ENCODE data around the gene GOLGA6D.

GRCh38 chr15:75325922-75326321, 43.3 kb downstream of the GOLGA6D start:
- TF ChIP-seq ZMAT4 (CRISPR knock-in tag; IDR thresholded peaks at IDR 0.05) (no peak), SP1 (CRISPR knock-in tag; conservative IDR thresholded peaks at IDR 0.05) (no peak), NFE2L1 (CRISPR knock-in tag; IDR thresholded peaks at IDR 0.05) (no peak), CREM (CRISPR knock-in tag; IDR thresholded peaks at IDR 0.05) (no peak), ELF4 (CRISPR knock-in tag; IDR thresholded peaks at IDR 0.05; ENCODE audit: low read depth) (no peak), ZNF423 (CRISPR knock-in tag; IDR thresholded peaks at IDR 0.05) (no peak), ZNF263 (CRISPR knock-in tag; IDR thresholded peaks at IDR 0.05; ENCODE audit: low read depth) (no peak), USF2 (CRISPR knock-in tag; IDR thresholded peaks at IDR 0.05) (no peak), IRF1 (CRISPR knock-in tag; IDR thresholded peaks at IDR 0.05) (no peak), CDX4 (CRISPR knock-in tag; IDR thresholded peaks at IDR 0.05; ENCODE audit: borderline replicate concordance) (no peak), SMAD3 (CRISPR knock-in tag; IDR thresholded peaks at IDR 0.05; ENCODE audit: borderline replicate concordance) (no peak), MAX (CRISPR knock-in tag; IDR thresholded peaks at IDR 0.05) (no peak)
- TF ChIP-seq, protein P1, sequence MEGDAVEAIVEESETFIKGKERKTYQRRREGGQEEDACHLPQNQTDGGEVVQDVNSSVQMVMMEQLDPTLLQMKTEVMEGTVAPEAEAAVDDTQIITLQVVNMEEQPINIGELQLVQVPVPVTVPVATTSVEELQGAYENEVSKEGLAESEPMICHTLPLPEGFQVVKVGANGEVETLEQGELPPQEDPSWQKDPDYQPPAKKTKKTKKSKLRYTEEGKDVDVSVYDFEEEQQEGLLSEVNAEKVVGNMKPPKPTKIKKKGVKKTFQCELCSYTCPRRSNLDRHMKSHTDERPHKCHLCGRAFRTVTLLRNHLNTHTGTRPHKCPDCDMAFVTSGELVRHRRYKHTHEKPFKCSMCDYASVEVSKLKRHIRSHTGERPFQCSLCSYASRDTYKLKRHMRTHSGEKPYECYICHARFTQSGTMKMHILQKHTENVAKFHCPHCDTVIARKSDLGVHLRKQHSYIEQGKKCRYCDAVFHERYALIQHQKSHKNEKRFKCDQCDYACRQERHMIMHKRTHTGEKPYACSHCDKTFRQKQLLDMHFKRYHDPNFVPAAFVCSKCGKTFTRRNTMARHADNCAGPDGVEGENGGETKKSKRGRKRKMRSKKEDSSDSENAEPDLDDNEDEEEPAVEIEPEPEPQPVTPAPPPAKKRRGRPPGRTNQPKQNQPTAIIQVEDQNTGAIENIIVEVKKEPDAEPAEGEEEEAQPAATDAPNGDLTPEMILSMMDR (IDR thresholded peaks at IDR 0.05): no peak
